ENCODE measurements around the gene OSBPL1A. TPM values are rescaled to one million over a fixed set of nuclear protein-coding genes. Genes with fewer than 3 reads are reported as not detected.

The OSBPL1A gene
- total and polyA plus RNA-seq, 10 of the 15 experiments (the other 5 are each of a cell fraction or from before 2014, with no cell fraction given): 0.02 to 0.83 (median 0.11) TPM; not detected in 6

GRCh38 chr18:24254071-24254470, 143.6 kb downstream of the OSBPL1A start:
- Histone ChIP-seq H3K79me2 (ENCODE audit: control insufficient read depth, insufficient read depth, low read length) (no peaks in the 10 kb centered on the region), H4K20me1 (ENCODE audit: control insufficient read depth, insufficient read depth) (no peaks in the 10 kb centered on the region), H3K4me1 (ENCODE audit: control insufficient read depth, insufficient read depth, low read length) (no peaks in the 10 kb centered on the region), H3K9ac (ENCODE audit: control insufficient read depth, insufficient read depth, low read length) (no peak overlapping the region), H3K27me3 (replicated peaks in 1 of 2; ENCODE audit: control insufficient read depth in 2 of 2, insufficient read depth in 2 of 2, low read length in 1 of 2) (no peaks in the 10 kb centered on the region), H3K4me3 (no peak overlapping the region), H3K27ac (ENCODE audit: control insufficient read depth, insufficient read depth) (no peak overlapping the region), H3K9me3 (replicated peaks; ENCODE audit: control insufficient read depth, insufficient read depth, low read length) (no peaks in the 10 kb centered on the region), H3K36me3 (ENCODE audit: control insufficient read depth in 2 of 2, insufficient read depth in 2 of 2, low read length in 1 of 2) (no peaks in the 10 kb centered on the region), H3K4me2 (ENCODE audit: control insufficient read depth, insufficient read depth) (no peak overlapping the region), H2AFZ (ENCODE audit: control insufficient read depth, low read depth, low read length) (no peak overlapping the region)
- no peak for DNase-seq (ENCODE audit: low read depth, low spot score)
- CTCF ChIA-PET: no interaction called here
- SMC1A ChIA-PET (ENCODE audit: uncharacterized antibody, unreplicated experiment): no interaction called here
- POLR2A ChIA-PET: no interaction called here
- in situ Hi-C loops (cut with MboI) (no loop called here), intact Hi-C loops (cut with micrococcal nuclease; ENCODE audit: unreplicated experiment) (no loop called here)
- ATAC-seq: no peak
- no peak for FAIRE-seq
- RAD21 ChIA-PET (ENCODE audit: unreplicated experiment): no interaction called here
- BruUV-seq (replicated peaks): no TSS peak
- 90% methylated on average over 1 of the region's 1 CpG for WGBS (ENCODE audit: insufficient coverage, insufficient replicate concordance, low lambda C conversion rate, missing lambda C conversion rate)
- TF ChIP-seq RELA (IDR thresholded peaks at IDR 0.05; ENCODE audit: borderline replicate concordance, partially characterized antibody) (no peak), YY1 (IDR thresholded peaks at IDR 0.05; ENCODE audit: low read depth, low read length) (no peak), POLR2AphosphoS5 (IDR thresholded peaks at IDR 0.05; ENCODE audit: low read length) (no peak), NKRF (conservative IDR thresholded peaks at IDR 0.05) (no peak), USF2 (IDR thresholded peaks at IDR 0.05; ENCODE audit: borderline replicate concordance, low read depth, low read length) (no peak), ZBTB40 (IDR thresholded peaks at IDR 0.05; ENCODE audit: borderline replicate concordance) (no peak), RBBP5 (conservative IDR thresholded peaks at IDR 0.05) (no peak), NFIC (IDR thresholded peaks at IDR 0.05; ENCODE audit: low read depth, low read length) (no peak), CTCF (IDR thresholded peaks at IDR 0.05 in 2 of 3, conservative IDR thresholded peaks at IDR 0.05 in 1 of 3; ENCODE audit: control insufficient read depth in 2 of 3, extremely low read depth in 1 of 3, insufficient read depth in 1 of 3, low read depth in 3 of 3, low read length in 3 of 3) (no peak), ZBTB11 (CRISPR knock-in tag; IDR thresholded peaks at IDR 0.05) (no peak), SP1 (IDR thresholded peaks at IDR 0.05; ENCODE audit: low read depth, low read length) (no peak), MTA2 (IDR thresholded peaks at IDR 0.05; ENCODE audit: low read depth) (no peak), ZBED1 (IDR thresholded peaks at IDR 0.05; ENCODE audit: borderline replicate concordance) (no peak)
